K562 (cell line): ENCODE measurements around the gene DIS3L2. TPM values are rescaled to one million over a fixed set of nuclear protein-coding genes. Genes with fewer than 3 reads are reported as not detected.

Experiments
- ATAC-seq: fragments of 200-7000 bp; cut with Tn5 transposase; 3 replicates; pipeline ENCODE4 v1.9.1; 2020; ENCODE audit warnings: moderate library complexity
- BruUV-seq: library from RNA; stranded (reverse); fragments of 400-500 nt; replicated peaks from 2 replicates; lab custom pipeline; 2021; lab: Mats Ljungman, UMichigan
- CTCF ChIA-PET: fragments of 300-600 bp; formaldehyde crosslinking; extraction: SDS; loops from one replicate; lab custom pipeline; 2021; ENCODE audit warnings: low intra/inter-chr PET ratio; lab: Yijun Ruan, JAX
- POLR2A ChIA-PET: fragments of 300-600, 350-650 bp; sonication (Branson Sonifier 250); formaldehyde crosslinking; extraction: SDS; loops from one replicate; lab custom pipeline; 2021; ENCODE audit warnings: antibody characterized with exemption, inconsistent platforms; lab: Yijun Ruan, JAX
- DNase-seq, 4 experiments: peaks; one replicate each; pipeline versions ENCODE4 v3.0.0 to v3.0.0-alpha.2; 2011 to 2018; ENCODE audit warnings: low spot score in 3 of 4, mixed read lengths in 3 of 4; ENCODE audit errors: extremely low read depth in 1 of 4
- FAIRE-seq: peaks from 2 replicates; lab custom pipeline; 2011; peaks lifted over from hg19 to GRCh38; lab: Jason Lieb, UNC
- H2AFZ ChIP-seq: 2 replicates; pipeline ENCODE4 v1.6.0; 2011; ENCODE audit warnings: low read depth, low read length, control low read depth, inconsistent platforms
- H3K27ac ChIP-seq: fragments of 200-600 bp; 3 replicates; pipeline ENCODE4 v1.8.0; 2011; ENCODE audit warnings: low read depth, mild to moderate bottlenecking, control low read depth, inconsistent platforms, low read length, moderate library complexity, mixed read lengths; ENCODE audit errors: extremely low read depth
- H3K27me3 ChIP-seq, 2 experiments: fragments of 300-600 bp in 1 of 2; 2 replicates in 1 of 2; 3 replicates in 1 of 2; pipeline versions ENCODE4 v1.6.0 to v1.8.0; 2011; ENCODE audit warnings: inconsistent platforms in 2 of 2, low read length in 2 of 2, mild to moderate bottlenecking in 1 of 2, mixed read lengths in 1 of 2, moderate library complexity in 1 of 2; ENCODE audit not compliant: control insufficient read depth in 2 of 2, insufficient read depth in 2 of 2
- H3K36me3 ChIP-seq: fragments of 300-600 bp; 3 replicates; pipeline ENCODE4 v1.8.0; 2011; ENCODE audit warnings: mild to moderate bottlenecking, low read length, inconsistent platforms; ENCODE audit not compliant: control insufficient read depth, insufficient read depth
- H3K4me1 ChIP-seq, 2 experiments: fragments of 200-600 bp in 1 of 2; replicated peaks in 1 of 2; 2 replicates in 1 of 2; 3 replicates in 1 of 2; pipeline versions ENCODE4 v1.5.1 to v1.8.0; 2011; ENCODE audit warnings: inconsistent platforms in 2 of 2, low read length in 2 of 2, mild to moderate bottlenecking in 1 of 2, mixed read lengths in 1 of 2, moderate library complexity in 1 of 2; ENCODE audit not compliant: control insufficient read depth in 2 of 2, insufficient read depth in 2 of 2
- H3K4me2 ChIP-seq: 2 replicates; pipeline ENCODE4 v1.6.1; 2011; ENCODE audit warnings: low read length, control low read depth, inconsistent platforms, mixed read lengths; ENCODE audit not compliant: insufficient read depth
- H3K4me3 ChIP-seq: fragments of 200-600 bp; sonication (generic), shearing (Covaris generic); 2 replicates; pipeline ENCODE4 v1.5.1; 2016; ENCODE audit warnings: control low read depth, inconsistent platforms
- H3K79me2 ChIP-seq: fragments of 200-600 bp; 3 replicates; pipeline ENCODE4 v1.8.0; 2011; ENCODE audit warnings: low read length, inconsistent platforms; ENCODE audit not compliant: control insufficient read depth, insufficient read depth
- H3K9ac ChIP-seq, 2 experiments: 2 replicates each; pipeline versions ENCODE4 v1.6.0 to v1.6.1; 2011; ENCODE audit warnings: low read depth in 2 of 2, low read length in 2 of 2, control low read depth in 1 of 2, inconsistent platforms in 1 of 2, mild to moderate bottlenecking in 1 of 2, mixed read lengths in 1 of 2; ENCODE audit not compliant: insufficient read depth in 1 of 2
- H3K9me1 ChIP-seq: one replicate; pipeline ENCODE4 v1.6.0; 2011; ENCODE audit warnings: inconsistent platforms, mild to moderate bottlenecking, low read length, moderate library complexity; ENCODE audit not compliant: control insufficient read depth, insufficient read depth
- H3K9me3 ChIP-seq: replicated peaks from 2 replicates; pipeline ENCODE4 v1.5.1; 2011; ENCODE audit warnings: low read depth, low read length, inconsistent platforms; ENCODE audit not compliant: control insufficient read depth, insufficient read depth
- H4K20me1 ChIP-seq: replicated peaks from 2 replicates; pipeline ENCODE4 v1.6.1; 2011; ENCODE audit warnings: low read length, inconsistent platforms, mixed read lengths; ENCODE audit not compliant: control insufficient read depth, insufficient read depth
- CXXC5 ChIP-seq: fragments of 250-450 bp; sonication (Bioruptor Pico); IDR thresholded peaks from 2 replicates; pipeline ENCODE4 v1.8.0; 2022; ENCODE audit warnings: inconsistent platforms, mild to moderate bottlenecking, moderate library complexity
- EP300 ChIP-seq: IDR thresholded peaks from 2 replicates; pipeline ENCODE4 v1.6.1; 2012; ENCODE audit warnings: low read length, improper control_type of control experiment
- FOSL1 ChIP-seq: fragments of 200-800 bp; sonication (Bioruptor generic); conservative IDR thresholded peaks from 2 replicates; pipeline ENCODE4 v1.6.1; 2016; ENCODE audit warnings: missing genetic modification characterization, missing compliant biosample characterization
- ZEB2 ChIP-seq: fragments of 450-650 bp; IDR thresholded peaks from 2 replicates; pipeline ENCODE4 v1.6.1; 2016
- ZKSCAN8 ChIP-seq: fragments of 200-800 bp; sonication (Bioruptor generic); IDR thresholded peaks from 2 replicates; pipeline ENCODE4 v1.6.1; 2016; ENCODE audit warnings: missing genetic modification characterization, missing compliant biosample characterization
- ZNF175 ChIP-seq: fragments of 200-800 bp; sonication (Bioruptor generic); IDR thresholded peaks from 2 replicates; pipeline ENCODE4 v1.6.1; 2016; ENCODE audit warnings: low read depth, mild to moderate bottlenecking, missing genetic modification characterization, missing compliant biosample characterization
- ZNF184 ChIP-seq: sonication (generic); formaldehyde crosslinking; IDR thresholded peaks from 2 replicates; pipeline ENCODE4 v1.5.0; 2020; ENCODE audit warnings: missing genetic modification reagents
- ZNF764 ChIP-seq: fragments of 250-450 bp; sonication (Bioruptor Pico); IDR thresholded peaks from 2 replicates; pipeline ENCODE4 v1.4.0; 2020; ENCODE audit warnings: low read depth, mild to moderate bottlenecking, moderate library complexity
- WGBS: fragments of 100-300 bp; shearing (Covaris generic); methylation state at CpG from one replicate; pipeline ENCODE4 v1.1.6; 2016; ENCODE audit warnings: low coverage, mixed read lengths; ENCODE audit not compliant: insufficient coverage; ENCODE audit errors: missing lambda C conversion rate; 5-methylcytosine and 5-hydroxymethylcytosine counted together
- in situ Hi-C: fragments of 300-500 bp; cut with MboI; formaldehyde crosslinking; loops from 4 replicates; pipeline ENCODE4 v1.15.0; 2018; ENCODE audit warnings: inconsistent platforms, mixed read lengths
- intact Hi-C: fragments of 100-400 bp; cut with micrococcal nuclease; formaldehyde crosslinking; loops from 2 replicates; pipeline ENCODE4 v1.14.2; 2022
- polyA plus RNA-seq, 8 experiments: library from polyadenylated mRNA; depleted of rRNA in 4 of 8; stranded (reverse) in 5 of 8; unstranded in 3 of 8; fragments of >200 nt; fragmentation: Nextera tagmentation in 2 of 8; fragmentation: Illumina TruSeq in 1 of 8; extraction: Ambion mirVana in 2 of 8; extraction: Trizol in 1 of 8; gene quantifications; 2 replicates each; pipeline versions ENCODE4 v1.2.1 to v1.2.3, GENCODE V29; 2011 to 2014; ENCODE audit warnings: inconsistent platforms in 1 of 8, missing spikeins in 1 of 8
- total RNA-seq, 7 experiments: library from RNA; depleted of rRNA in 6 of 7; stranded (reverse); fragments of >200 nt in 6 of 7; fragmentation: Illumina TruSeq in 2 of 7; extraction: Trizol in 2 of 7; gene quantifications; 2 replicates each; pipeline versions ENCODE4 v1.2.1 to v1.2.3, GENCODE V29; 2011 to 2021; ENCODE audit warnings: low replicate concordance in 1 of 7
- TF ChIP-seq, protein P1 (sequence below): fragments of 450-650 bp; IDR thresholded peaks from 2 replicates; pipeline ENCODE4 v1.6.1; 2014; ENCODE audit warnings: low read depth, mild to moderate bottlenecking, moderate library complexity, borderline replicate concordance

DIS3L2 gene
- total and polyA plus RNA-seq, 9 of the 15 experiments (the other 6 are each of a cell fraction or from before 2014, with no cell fraction given), result 1.5 to 19.2 (median 11.2) TPM

DNA sequence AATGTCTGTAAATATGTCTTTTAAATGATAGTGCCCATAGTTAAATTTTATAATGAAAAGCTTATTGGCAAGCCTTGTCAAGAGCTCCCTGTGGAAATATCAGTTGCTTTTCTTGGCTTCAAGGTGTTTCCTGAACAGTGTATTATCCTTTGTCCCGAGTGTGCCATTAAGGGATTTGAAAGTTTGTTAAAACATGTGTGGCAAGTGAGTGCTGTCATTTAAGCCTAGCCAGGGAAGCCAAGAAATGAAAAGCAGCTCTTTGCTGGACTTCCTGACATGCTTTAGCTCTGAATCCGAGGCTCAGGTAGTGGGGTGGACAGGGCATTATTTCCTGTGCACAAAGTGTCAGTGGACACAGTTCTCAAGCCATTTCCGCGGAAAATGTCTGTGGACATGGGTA lies 111.5 kb downstream of the DIS3L2 start:
- H3K4me3 ChIP-seq, result no peak overlapping the region
- H3K9me3 ChIP-seq, result no peaks in the 10 kb centered on the region
- in situ Hi-C loops (no loop called here), intact Hi-C loops (no loop called here)
- H3K9me1 ChIP-seq, result no peaks in the 10 kb centered on the region
- H3K79me2 ChIP-seq, result no peaks in the 10 kb centered on the region
- FAIRE-seq (no peak), DNase-seq (no peak), ATAC-seq (no peak)
- no peaks in the 10 kb centered on the region for H3K27me3 ChIP-seq
- H3K9ac ChIP-seq, result no peak overlapping the region
- ChIA-PET POLR2A (no interaction called here), CTCF (no interaction called here)
- H3K4me2 ChIP-seq, result no peak overlapping the region
- WGBS, result 59% methylated on average over 4 of the region's 4 CpGs
- H4K20me1 ChIP-seq, result peaks cover 4% of the 10 kb centered on the region; the same call in 1 of the 2 replicates
- TF ChIP-seq EP300 (no peak), ZNF764 (CRISPR knock-in tag) (no peak), ZKSCAN8 (CRISPR knock-in tag) (no peak), ZEB2 (no peak), CXXC5 (CRISPR knock-in tag) (no peak), ZNF184 (CRISPR knock-in tag) (no peak), FOSL1 (tag) (no peak), ZNF175 (CRISPR knock-in tag) (no peak)
- TF ChIP-seq, protein P1, sequence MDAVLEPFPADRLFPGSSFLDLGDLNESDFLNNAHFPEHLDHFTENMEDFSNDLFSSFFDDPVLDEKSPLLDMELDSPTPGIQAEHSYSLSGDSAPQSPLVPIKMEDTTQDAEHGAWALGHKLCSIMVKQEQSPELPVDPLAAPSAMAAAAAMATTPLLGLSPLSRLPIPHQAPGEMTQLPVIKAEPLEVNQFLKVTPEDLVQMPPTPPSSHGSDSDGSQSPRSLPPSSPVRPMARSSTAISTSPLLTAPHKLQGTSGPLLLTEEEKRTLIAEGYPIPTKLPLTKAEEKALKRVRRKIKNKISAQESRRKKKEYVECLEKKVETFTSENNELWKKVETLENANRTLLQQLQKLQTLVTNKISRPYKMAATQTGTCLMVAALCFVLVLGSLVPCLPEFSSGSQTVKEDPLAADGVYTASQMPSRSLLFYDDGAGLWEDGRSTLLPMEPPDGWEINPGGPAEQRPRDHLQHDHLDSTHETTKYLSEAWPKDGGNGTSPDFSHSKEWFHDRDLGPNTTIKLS, result no peak
- H3K36me3 ChIP-seq, result no peaks in the 10 kb centered on the region
- H2AFZ ChIP-seq, result no peak overlapping the region
- no peaks in the 10 kb centered on the region; a peak in 1 of 5 replicates for H3K4me1 ChIP-seq
- no TSS peak for BruUV-seq
- H3K27ac ChIP-seq, result no peak overlapping the region
